Esophagus muscularis mucosa (tissue), 4 donors: ENCODE data around the gene ARTN.

Experiments used
- CTCF ChIP-seq, 3 experiments: fragments of 200-600 bp in 2 of 3; fragments of 450-650 bp in 1 of 3; sonication (generic) in 2 of 3; IDR thresholded peaks; one replicate each; pipeline ENCODE4 v1.5.1; 2017 to 2019; ENCODE audit warnings: antibody characterized with exemption in 3 of 3, mild to moderate bottlenecking in 2 of 3, moderate library complexity in 1 of 3
- EP300 ChIP-seq: sonication (generic); formaldehyde crosslinking; IDR thresholded peaks from one replicate; pipeline ENCODE4 v1.6.1; 2017; ENCODE audit warnings: antibody characterized with exemption
- POLR2A ChIP-seq: fragments of 450-650 bp; IDR thresholded peaks from one replicate; pipeline ENCODE4 v1.6.1; 2017; ENCODE audit warnings: antibody characterized with exemption, moderate library complexity, mild to moderate bottlenecking, low read depth
- POLR2AphosphoS5 ChIP-seq, 2 donors: sonication (generic); formaldehyde crosslinking; IDR thresholded peaks; one replicate each; pipeline ENCODE4 v1.6.1; 2017; ENCODE audit warnings: antibody characterized with exemption in 2 of 2

GRCh38 chr1:43982241-43982640, 48.6 kb downstream of the ARTN start:
- TF ChIP-seq POLR2A (no peak), POLR2AphosphoS5 (IDR thresholded peaks at IDR 0.05) (no peak), CTCF (IDR thresholded peaks at IDR 0.05) (no peak), EP300 (no peak)
